ENCODE results near the gene MFSD11. TPM values are rescaled to one million over a fixed set of nuclear protein-coding genes. Genes with fewer than 3 reads are reported as not detected.

The MFSD11 gene
- total RNA-seq, 6 donors from 2014 or later, result 23.9 to 49.2 (median 34.4) TPM

DNA sequence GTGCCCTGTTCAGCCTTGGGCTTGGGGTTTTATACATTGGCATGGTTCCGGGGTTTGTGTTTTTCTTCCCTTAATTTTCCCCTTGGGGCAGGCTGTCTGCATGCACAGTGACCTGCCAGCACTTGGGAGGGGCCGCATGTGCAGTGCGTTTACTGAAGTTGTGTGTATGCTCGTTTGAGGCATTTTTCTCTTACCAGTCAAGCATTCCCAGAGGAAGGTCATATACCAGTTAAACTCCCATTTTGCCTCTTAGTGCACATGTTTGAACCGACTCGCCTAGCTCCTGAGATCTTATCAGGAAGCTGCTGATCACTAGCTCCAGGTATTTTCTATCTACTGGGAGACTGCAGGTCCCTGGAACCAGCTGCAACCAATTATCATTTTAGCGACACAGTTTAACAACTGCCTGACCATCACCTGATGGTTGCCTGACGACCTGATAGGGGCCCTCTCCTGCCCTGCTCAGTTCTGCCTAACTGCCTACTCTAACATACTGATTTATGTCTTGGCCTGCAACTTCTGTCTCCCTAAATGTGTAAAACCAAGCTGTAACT is 51.4 kb downstream of the MFSD11 start:
- Histone ChIP-seq H3K36me3 (peaks cover 0 to 10% (median 4%) of the 10 kb centered on the region in 4 donors), H3K4me1 (peaks cover 0 to 11% (median 6%) of the 10 kb centered on the region in 4 donors), H3K27ac (peak overlapping the region in 2 of 4 donors; percentile 30 to 54), H3K4me3 (no peak overlapping the region), H3K9me3 (no peaks in the 10 kb centered on the region), H3K27me3 (no peaks in the 10 kb centered on the region)
- 48 to 76% methylated on average over 8 of the region's 8 CpGs for WGBS, 2 donors
- ATAC-seq (ENCODE audit: low FRiP score in 2 of 2), result peak in 1 of 2 donors; percentile 79
- peak in 1 of 2 donors; percentile 45 for DNase-seq
- TF ChIP-seq POLR2AphosphoS5 (IDR thresholded peaks at IDR 0.05), result no peak
- no peak for TF ChIP-seq EP300 (IDR thresholded peaks at IDR 0.05)
- TF ChIP-seq, protein P1, sequence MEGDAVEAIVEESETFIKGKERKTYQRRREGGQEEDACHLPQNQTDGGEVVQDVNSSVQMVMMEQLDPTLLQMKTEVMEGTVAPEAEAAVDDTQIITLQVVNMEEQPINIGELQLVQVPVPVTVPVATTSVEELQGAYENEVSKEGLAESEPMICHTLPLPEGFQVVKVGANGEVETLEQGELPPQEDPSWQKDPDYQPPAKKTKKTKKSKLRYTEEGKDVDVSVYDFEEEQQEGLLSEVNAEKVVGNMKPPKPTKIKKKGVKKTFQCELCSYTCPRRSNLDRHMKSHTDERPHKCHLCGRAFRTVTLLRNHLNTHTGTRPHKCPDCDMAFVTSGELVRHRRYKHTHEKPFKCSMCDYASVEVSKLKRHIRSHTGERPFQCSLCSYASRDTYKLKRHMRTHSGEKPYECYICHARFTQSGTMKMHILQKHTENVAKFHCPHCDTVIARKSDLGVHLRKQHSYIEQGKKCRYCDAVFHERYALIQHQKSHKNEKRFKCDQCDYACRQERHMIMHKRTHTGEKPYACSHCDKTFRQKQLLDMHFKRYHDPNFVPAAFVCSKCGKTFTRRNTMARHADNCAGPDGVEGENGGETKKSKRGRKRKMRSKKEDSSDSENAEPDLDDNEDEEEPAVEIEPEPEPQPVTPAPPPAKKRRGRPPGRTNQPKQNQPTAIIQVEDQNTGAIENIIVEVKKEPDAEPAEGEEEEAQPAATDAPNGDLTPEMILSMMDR (IDR thresholded peaks at IDR 0.05), result no peak
- TF ChIP-seq POLR2A (IDR thresholded peaks at IDR 0.05), result no peak

DNA sequence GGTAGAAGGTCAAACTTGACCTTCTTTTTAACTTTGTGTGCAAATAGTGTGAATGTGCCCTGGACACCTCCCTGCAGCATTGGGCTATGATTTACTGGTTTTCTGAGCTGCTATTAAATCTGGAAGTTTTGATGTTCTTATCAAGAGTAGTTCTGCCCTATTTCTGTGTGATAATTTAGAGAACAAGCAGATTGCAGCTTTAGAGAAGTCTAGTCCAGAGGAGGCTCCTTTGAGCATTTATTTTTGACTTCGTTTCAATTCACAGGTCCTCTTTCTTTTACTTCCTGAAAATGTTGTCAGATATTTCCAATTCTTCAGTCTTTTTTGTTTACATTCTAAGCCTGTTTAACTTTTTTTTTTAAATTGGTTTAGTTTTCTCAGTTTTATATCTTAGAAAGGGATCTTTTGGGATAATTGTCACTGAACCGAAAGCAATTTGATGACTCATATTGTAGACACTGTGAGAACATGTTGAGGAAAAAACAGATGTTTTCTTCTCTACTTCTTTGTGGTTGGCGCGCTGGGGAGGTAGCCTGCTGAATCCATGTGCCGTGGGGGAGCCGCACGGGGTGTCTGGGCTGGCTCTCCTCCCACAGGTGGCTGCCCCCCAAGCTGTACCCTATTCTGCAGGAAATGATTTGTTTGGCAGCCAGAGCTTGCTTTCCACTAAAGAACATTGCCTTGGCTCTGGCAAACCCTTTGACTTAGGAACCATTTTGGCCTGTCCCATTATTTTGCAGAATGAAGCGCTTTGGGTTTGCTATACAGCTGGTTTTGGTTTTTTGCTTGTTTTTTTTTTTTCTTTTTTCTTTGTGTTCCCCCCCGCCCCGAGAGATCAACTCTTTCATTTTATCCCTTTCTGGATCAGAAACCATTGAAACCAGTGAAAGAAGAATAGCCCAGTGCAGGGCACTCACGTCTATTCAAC is 53.4 kb downstream of the MFSD11 start:
- Histone ChIP-seq H3K4me3 (no peak overlapping the region), H3K9me3 (no peaks in the 10 kb centered on the region), H3K36me3 (peaks cover 0 to 3% (median 0%) of the 10 kb centered on the region in 4 donors), H3K27me3 (no peaks in the 10 kb centered on the region), H3K27ac (peak overlapping the region in 1 of 4 donors; percentile 17), H3K4me1 (peaks cover 0 to 11% (median 6%) of the 10 kb centered on the region in 4 donors)
- ATAC-seq (ENCODE audit: low FRiP score in 2 of 2) (peak in 1 of 2 donors; percentile 75), DNase-seq (peak in 1 of 2 donors; percentile 57)
- no peak for TF ChIP-seq POLR2AphosphoS5 (IDR thresholded peaks at IDR 0.05)
- TF ChIP-seq, protein P1 (IDR thresholded peaks at IDR 0.05), result no peak
- 54 to 59% methylated on average over 11 of the region's 11 CpGs for WGBS, 2 donors

- Histone ChIP-seq H3K4me1 (peaks cover 0 to 11% (median 6%) of the 10 kb centered on the region in 4 donors), H3K36me3 (no peaks in the 10 kb centered on the region), H3K4me3 (no peak overlapping the region), H3K27me3 (no peaks in the 10 kb centered on the region), H3K27ac (no peak overlapping the region), H3K9me3 (no peaks in the 10 kb centered on the region)
- ATAC-seq (ENCODE audit: low FRiP score in 2 of 2) (no peak), DNase-seq (no peak)
- 91 to 96% methylated on average over 5 of the region's 5 CpGs for WGBS, 2 donors
- TF ChIP-seq POLR2A (IDR thresholded peaks at IDR 0.05) (no peak), EP300 (IDR thresholded peaks at IDR 0.05) (no peak), POLR2AphosphoS5 (IDR thresholded peaks at IDR 0.05) (no peak)
- TF ChIP-seq, protein P1 (IDR thresholded peaks at IDR 0.05), result no peak
Measured at GRCh38 chr17:76792348-76792747, 54.4 kb downstream of the MFSD11 start.

- Histone ChIP-seq H3K4me3 (no peak overlapping the region), H3K27me3 (no peaks in the 10 kb centered on the region), H3K36me3 (no peaks in the 10 kb centered on the region), H3K4me1 (peaks cover 0 to 11% (median 6%) of the 10 kb centered on the region in 4 donors), H3K27ac (no peak overlapping the region), H3K9me3 (no peaks in the 10 kb centered on the region)
- 84 to 90% methylated on average over 4 of the region's 4 CpGs for WGBS, 2 donors
- no peak for TF ChIP-seq EP300 (IDR thresholded peaks at IDR 0.05)
- TF ChIP-seq, protein P1 (IDR thresholded peaks at IDR 0.05), result peak in 1 of 6 experiments; percentile 11
- DNase-seq (no peak), ATAC-seq (ENCODE audit: low FRiP score in 2 of 2) (no peak)
Measured at GRCh38 chr17:76793775-76794174, 55.9 kb downstream of the MFSD11 start.

All from upper lobe of left lung (tissue), 6 donors.